Measurements from ENCODE around the gene KRT80.

The KRT80 gene

GRCh38 chr12:52228931-52229330 lies 37.1 kb upstream of the KRT80 start:
- no peak for DNase-seq

GRCh38 chr12:52228366-52228765 lies 36.6 kb upstream of the KRT80 start:
- DNase-seq, result no peak

- no peak for DNase-seq
Observed at GRCh38 chr12:52227606-52228166, 35.9 kb upstream of the KRT80 start.

GRCh38 chr12:52226446-52226845 lies 34.6 kb upstream of the KRT80 start:
- DNase-seq, result no peak

- no peak for DNase-seq
Observed at GRCh38 chr12:52225752-52226151, 33.9 kb upstream of the KRT80 start.

- DNase-seq, result no peak
Observed at GRCh38 chr12:52224151-52224550, 32.3 kb upstream of the KRT80 start.

GRCh38 chr12:52223406-52224039 lies 31.7 kb upstream of the KRT80 start:
- DNase-seq, result no peak

- DNase-seq, result no peak
Observed at GRCh38 chr12:52222692-52223091, 30.9 kb upstream of the KRT80 start.

- no peak for DNase-seq
Observed at GRCh38 chr12:52221912-52222457, 30.2 kb upstream of the KRT80 start.

- no peak for DNase-seq
Observed at GRCh38 chr12:52221070-52221781, 29.4 kb upstream of the KRT80 start.

GRCh38 chr12:52220477-52220876 lies 28.7 kb upstream of the KRT80 start:
- DNase-seq, result no peak

- DNase-seq, result no peak
Observed at GRCh38 chr12:52218001-52218400, 26.2 kb upstream of the KRT80 start.

GRCh38 chr12:52217223-52217622 lies 25.4 kb upstream of the KRT80 start:
- DNase-seq, result no peak

- DNase-seq, result no peak
Observed at GRCh38 chr12:52216807-52217206, 25.0 kb upstream of the KRT80 start.

GRCh38 chr12:52216100-52216499 lies 24.3 kb upstream of the KRT80 start:
- no peak for DNase-seq

- DNase-seq, result no peak
Observed at GRCh38 chr12:52215587-52216031, 23.8 kb upstream of the KRT80 start.

GRCh38 chr12:52214421-52214802 lies 22.6 kb upstream of the KRT80 start:
- DNase-seq, result peak; percentile 24

- peak; percentile 66 for DNase-seq
Observed at GRCh38 chr12:52213564-52214420, 22.0 kb upstream of the KRT80 start.

- peak; percentile 17 for DNase-seq
Observed at GRCh38 chr12:52212701-52213563, 21.1 kb upstream of the KRT80 start.

GRCh38 chr12:52211716-52212585 lies 20.1 kb upstream of the KRT80 start:
- DNase-seq, result peak; percentile 27

All from left hindlimb (tissue), 1 donor.